Endothelial cell (in vitro differentiated cells): ENCODE data around the gene SGPL1. TPM values are rescaled to one million over a fixed set of nuclear protein-coding genes. Genes with fewer than 3 reads are reported as not detected.

ENCODE experiments used
- DNase-seq: peaks from one replicate; pipeline ENCODE4 v3.0.0; 2021; ENCODE audit warnings: low spot score
- H3K27ac Mint-ChIP-seq: one replicate; pipeline ENCODE4 v1.8.0; 2021; ENCODE audit warnings: mixed read lengths, inconsistent platforms; ENCODE audit not compliant: unreplicated experiment
- H3K27me3 Mint-ChIP-seq: one replicate; pipeline ENCODE4 v1.8.0; 2021; ENCODE audit warnings: mild to moderate bottlenecking, moderate library complexity, mixed read lengths, inconsistent platforms; ENCODE audit not compliant: unreplicated experiment
- H3K36me3 Mint-ChIP-seq: one replicate; pipeline ENCODE4 v1.8.0; 2021; ENCODE audit warnings: mild to moderate bottlenecking, low read depth, mixed read lengths, inconsistent platforms; ENCODE audit not compliant: unreplicated experiment
- H3K4me1 Mint-ChIP-seq: one replicate; pipeline ENCODE4 v1.8.0; 2021; ENCODE audit warnings: mild to moderate bottlenecking, mixed read lengths, inconsistent platforms; ENCODE audit not compliant: unreplicated experiment
- H3K4me3 Mint-ChIP-seq: one replicate; pipeline ENCODE4 v1.8.0; 2021; ENCODE audit warnings: mild to moderate bottlenecking, mixed read lengths, inconsistent platforms; ENCODE audit not compliant: unreplicated experiment
- H3K9me3 Mint-ChIP-seq: one replicate; pipeline ENCODE4 v1.8.0; 2021; ENCODE audit warnings: mixed read lengths, inconsistent platforms; ENCODE audit not compliant: unreplicated experiment
- CTCF ChIP-seq: fragments of 200-600 bp; sonication (generic); IDR thresholded peaks from one replicate; pipeline ENCODE4 v1.5.0; 2021; ENCODE audit warnings: antibody characterized with exemption; ENCODE audit not compliant: unreplicated experiment
- total RNA-seq: library from RNA; stranded (reverse); fragmentation: NEBNext Ultra II Directional; extraction: Animal tissue kit (Norgen Biotek cat#: 25700); gene quantifications from one replicate; pipeline ENCODE4 v1.2.1, GENCODE V29; 2021; ENCODE audit not compliant: unreplicated experiment

SGPL1 gene
- total RNA-seq, 1 donor from 2014 or later: 59.0 TPM

GRCh38 chr10:70840836-70841235, 25.1 kb downstream of the SGPL1 start:
- no peak for TF ChIP-seq CTCF
- no peaks in the 10 kb centered on the region for H3K9me3 Mint-ChIP-seq
- no peak for DNase-seq
- H3K27ac Mint-ChIP-seq: no peak overlapping the region
- H3K27me3 Mint-ChIP-seq: no peaks in the 10 kb centered on the region
- peaks cover 8% of the 10 kb centered on the region for H3K4me1 Mint-ChIP-seq
- H3K36me3 Mint-ChIP-seq: peaks cover 33% of the 10 kb centered on the region
- H3K4me3 Mint-ChIP-seq: no peak overlapping the region

- H3K9me3 Mint-ChIP-seq: no peaks in the 10 kb centered on the region
- no peaks in the 10 kb centered on the region for H3K4me1 Mint-ChIP-seq
- no peaks in the 10 kb centered on the region for H3K27me3 Mint-ChIP-seq
- no peak overlapping the region for H3K27ac Mint-ChIP-seq
- no peak for DNase-seq
- TF ChIP-seq CTCF: no peak
- H3K36me3 Mint-ChIP-seq: peaks cover 23% of the 10 kb centered on the region
- H3K4me3 Mint-ChIP-seq: no peak overlapping the region
These were observed 27.6 kb downstream of the SGPL1 start for GRCh38 chr10:70843333-70843732.

- Mint-ChIP-seq H3K27ac (no peak overlapping the region), H3K27me3 (no peaks in the 10 kb centered on the region), H3K9me3 (no peaks in the 10 kb centered on the region), H3K4me3 (peak overlapping the region; percentile 32), H3K4me1 (no peaks in the 10 kb centered on the region), H3K36me3 (peaks cover 22% of the 10 kb centered on the region)
- DNase-seq: no peak
- no peak for TF ChIP-seq CTCF
These were observed 28.2 kb downstream of the SGPL1 start for GRCh38 chr10:70843776-70844489.

GRCh38 chr10:70845256-70845655, 29.5 kb downstream of the SGPL1 start:
- no peak overlapping the region for H3K4me3 Mint-ChIP-seq
- DNase-seq: no peak
- H3K27ac Mint-ChIP-seq: no peak overlapping the region
- TF ChIP-seq CTCF: no peak
- no peaks in the 10 kb centered on the region for H3K27me3 Mint-ChIP-seq
- no peaks in the 10 kb centered on the region for H3K9me3 Mint-ChIP-seq
- H3K36me3 Mint-ChIP-seq: peaks cover 22% of the 10 kb centered on the region
- no peaks in the 10 kb centered on the region for H3K4me1 Mint-ChIP-seq

GRCh38 chr10:70845816-70846215, 30.1 kb downstream of the SGPL1 start:
- no peak for TF ChIP-seq CTCF
- Mint-ChIP-seq H3K4me1 (no peaks in the 10 kb centered on the region), H3K27me3 (no peaks in the 10 kb centered on the region), H3K27ac (no peak overlapping the region), H3K4me3 (no peak overlapping the region), H3K9me3 (no peaks in the 10 kb centered on the region), H3K36me3 (peaks cover 22% of the 10 kb centered on the region)
- no peak for DNase-seq
